Frontal cortex (tissue), 4 donors: ENCODE results near the gene FAM72D. TPM values are rescaled to one million over a fixed set of nuclear protein-coding genes. Genes with fewer than 3 reads are reported as not detected.
"Not testable (repeated sequence)": the region's sequence is repeated elsewhere in the genome, so short reads cannot be mapped to it uniquely, and the experiment has no call there.

Experiments used
- DNase-seq, 2 donors: peaks; one replicate each; pipeline ENCODE4 v3.0.0; 2012; ENCODE audit warnings: low spot score in 2 of 2
- FAIRE-seq: peaks from 2 replicates; lab custom pipeline; 2012; peaks lifted over from hg19 to GRCh38; lab: Jason Lieb, UNC
- total RNA-seq: library from RNA; depleted of rRNA; stranded (reverse); fragments of >200 nt; gene quantifications from one replicate; pipeline ENCODE4 v1.2.3, GENCODE V29; 2014
- donor health status: control.
- donor health status: control.
- donor health status: control.

The FAM72D gene
- total RNA-seq, 1 donor from 2014 or later: 0.41 TPM

- FAIRE-seq, DNase-seq: not testable (repeated sequence)
These were observed 38.7 kb downstream of the FAM72D start for GRCh38 chr1:145134476-145134875.

GRCh38 chr1:145140549-145140948 is 44.8 kb downstream of the FAM72D start:
- DNase-seq, FAIRE-seq: not testable (repeated sequence)

- not testable (repeated sequence) for DNase-seq, FAIRE-seq
These were observed 48.6 kb downstream of the FAM72D start for GRCh38 chr1:145144264-145144913.

GRCh38 chr1:145146308-145146707 is 50.5 kb downstream of the FAM72D start:
- FAIRE-seq, DNase-seq: not testable (repeated sequence)

GRCh38 chr1:145147172-145147571 is 51.4 kb downstream of the FAM72D start:
- FAIRE-seq, DNase-seq: not testable (repeated sequence)

- FAIRE-seq, DNase-seq: not testable (repeated sequence)
These were observed 59.6 kb downstream of the FAM72D start for GRCh38 chr1:145155421-145155820.

GRCh38 chr1:145155873-145156272 is 60.1 kb downstream of the FAM72D start:
- DNase-seq, FAIRE-seq: not testable (repeated sequence)

GRCh38 chr1:145156891-145157610 is 61.3 kb downstream of the FAM72D start:
- not testable (repeated sequence) for FAIRE-seq

GRCh38 chr1:145157715-145158114 is 61.9 kb downstream of the FAM72D start:
- DNase-seq, FAIRE-seq: not testable (repeated sequence)

More at GRCh38 chr1:145156891-145157610, 61.3 kb downstream of the FAM72D start:
- DNase-seq: not testable (repeated sequence)

- not testable (repeated sequence) for DNase-seq, FAIRE-seq
These were observed 65.4 kb downstream of the FAM72D start for GRCh38 chr1:145161046-145161752.

Other genes with a start within 250 kb of the FAM72D start
- 64.8 TPM for gene SRGAP2B, start 646 bp upstream of the FAM72D start, total RNA-seq
- not detected for gene PPIAL4D, start 146.2 kb downstream of the FAM72D start, total RNA-seq